Measurements from ENCODE around the gene MRGPRG. TPM values are rescaled to one million over a fixed set of nuclear protein-coding genes. Genes with fewer than 3 reads are reported as not detected.

The MRGPRG gene
- total RNA-seq, 1 experiment from 2014 or later: not detected

DNA sequence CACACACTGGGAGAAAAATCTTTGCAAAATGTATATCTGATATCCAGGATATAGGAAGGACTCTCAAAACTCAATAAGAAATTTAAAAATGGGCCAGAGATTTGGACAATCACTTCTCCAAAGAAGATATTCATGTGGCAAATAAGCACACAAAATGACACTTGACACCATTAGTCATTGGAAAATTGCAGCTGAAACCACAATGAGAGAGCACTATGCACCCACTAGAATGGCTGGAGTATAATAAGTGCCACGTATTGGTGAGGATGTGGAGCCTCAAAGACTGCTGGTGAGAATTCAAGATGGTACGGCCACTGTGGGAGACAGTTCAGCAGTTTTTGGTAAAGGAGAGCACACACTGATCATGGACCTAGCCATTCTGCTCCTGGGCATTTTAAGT lies 40.7 kb downstream of the MRGPRG start:
- DNase-seq (ENCODE audit: low read depth, low spot score): no peak
- H3K79me2 ChIP-seq (ENCODE audit: insufficient read depth, low read length): no peaks in the 10 kb centered on the region
- intact Hi-C loops (cut with micrococcal nuclease): no loop called here
- ATAC-seq: no peak
- H3K36me3 ChIP-seq (ENCODE audit: control insufficient read depth in 1 of 2, insufficient read depth in 2 of 2, low read length in 2 of 2): no peaks in the 10 kb centered on the region
- peaks cover 0 to 9% of the 10 kb centered on the region in 2 experiments; a peak in 1 of 4 replicates for H3K9me3 ChIP-seq (ENCODE audit: control insufficient read depth in 1 of 2, insufficient read depth in 1 of 2, low read depth in 1 of 2, low read length in 2 of 2)
- RAD21 ChIA-PET (ENCODE audit: low non-redundant PET in 1 of 2, low total read pairs in 2 of 2, uncharacterized antibody in 2 of 2, unreplicated experiment in 2 of 2): no interaction called here
- H3K4me3 ChIP-seq (replicated peaks in 1 of 2; ENCODE audit: low read depth in 1 of 2, low read length in 2 of 2): no peak overlapping the region
- H3K4me1 ChIP-seq (ENCODE audit: control insufficient read depth in 1 of 2, insufficient read depth in 2 of 2, low read length in 2 of 2): no peaks in the 10 kb centered on the region
- CTCF ChIA-PET: no interaction called here
- no peaks in the 10 kb centered on the region for H4K20me1 ChIP-seq (ENCODE audit: insufficient read depth)
- H3K9ac ChIP-seq (ENCODE audit: low read length): no peak overlapping the region
- no peaks in the 10 kb centered on the region for H3K27me3 ChIP-seq (ENCODE audit: insufficient read depth, low read length)
- POLR2A ChIA-PET: no interaction called here
- no TSS peak for BruUV-seq (replicated peaks)
- no peak overlapping the region for H3K27ac ChIP-seq (ENCODE audit: low read depth, low read length)
- no peak for TF ChIP-seq POLR2A (IDR thresholded peaks at IDR 0.05; ENCODE audit: borderline replicate concordance, extremely low read depth, insufficient read depth, insufficient read length)
- TF ChIP-seq SRF (IDR thresholded peaks at IDR 0.05; ENCODE audit: low read depth): no peak
- TF ChIP-seq, protein P1, sequence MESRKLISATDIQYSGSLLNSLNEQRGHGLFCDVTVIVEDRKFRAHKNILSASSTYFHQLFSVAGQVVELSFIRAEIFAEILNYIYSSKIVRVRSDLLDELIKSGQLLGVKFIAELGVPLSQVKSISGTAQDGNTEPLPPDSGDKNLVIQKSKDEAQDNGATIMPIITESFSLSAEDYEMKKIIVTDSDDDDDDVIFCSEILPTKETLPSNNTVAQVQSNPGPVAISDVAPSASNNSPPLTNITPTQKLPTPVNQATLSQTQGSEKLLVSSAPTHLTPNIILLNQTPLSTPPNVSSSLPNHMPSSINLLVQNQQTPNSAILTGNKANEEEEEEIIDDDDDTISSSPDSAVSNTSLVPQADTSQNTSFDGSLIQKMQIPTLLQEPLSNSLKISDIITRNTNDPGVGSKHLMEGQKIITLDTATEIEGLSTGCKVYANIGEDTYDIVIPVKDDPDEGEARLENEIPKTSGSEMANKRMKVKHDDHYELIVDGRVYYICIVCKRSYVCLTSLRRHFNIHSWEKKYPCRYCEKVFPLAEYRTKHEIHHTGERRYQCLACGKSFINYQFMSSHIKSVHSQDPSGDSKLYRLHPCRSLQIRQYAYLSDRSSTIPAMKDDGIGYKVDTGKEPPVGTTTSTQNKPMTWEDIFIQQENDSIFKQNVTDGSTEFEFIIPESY (IDR thresholded peaks at IDR 0.05; ENCODE audit: extremely low read depth, insufficient replicate concordance, low read length): no peak
- H3K4me2 ChIP-seq (ENCODE audit: low read length): no peak overlapping the region
- no peaks in the 10 kb centered on the region for H3K9me2 ChIP-seq (ENCODE audit: insufficient read depth)
- no peak overlapping the region for H2AFZ ChIP-seq (ENCODE audit: low read depth, low read length, poor library complexity, severe bottlenecking)

- Histone ChIP-seq H3K9ac (ENCODE audit: low read length) (no peak overlapping the region), H3K4me3 (replicated peaks in 1 of 2; ENCODE audit: low read depth in 1 of 2, low read length in 2 of 2) (no peak overlapping the region), H2AFZ (ENCODE audit: low read depth, low read length, poor library complexity, severe bottlenecking) (no peak overlapping the region), H3K27ac (ENCODE audit: low read depth, low read length) (no peak overlapping the region), H4K20me1 (ENCODE audit: insufficient read depth) (no peaks in the 10 kb centered on the region), H3K4me1 (ENCODE audit: control insufficient read depth in 1 of 2, insufficient read depth in 2 of 2, low read length in 2 of 2) (no peaks in the 10 kb centered on the region), H3K79me2 (ENCODE audit: insufficient read depth, low read length) (no peaks in the 10 kb centered on the region), H3K9me2 (ENCODE audit: insufficient read depth) (no peaks in the 10 kb centered on the region), H3K27me3 (ENCODE audit: insufficient read depth, low read length) (no peaks in the 10 kb centered on the region), H3K36me3 (ENCODE audit: control insufficient read depth in 1 of 2, insufficient read depth in 2 of 2, low read length in 2 of 2) (no peaks in the 10 kb centered on the region), H3K9me3 (ENCODE audit: control insufficient read depth in 1 of 2, insufficient read depth in 1 of 2, low read depth in 1 of 2, low read length in 2 of 2) (peaks cover 0 to 9% of the 10 kb centered on the region in 2 experiments; a peak in 1 of 4 replicates), H3K4me2 (ENCODE audit: low read length) (no peak overlapping the region)
- ChIA-PET POLR2A (interaction anchor here (0.5 kb wide), 1 partner anchor 28 kb away, joined by 3 read pairs; no protein-coding TSS in a partner anchor), CTCF (no interaction called here), RAD21 (ENCODE audit: low non-redundant PET in 1 of 2, low total read pairs in 2 of 2, uncharacterized antibody in 2 of 2, unreplicated experiment in 2 of 2) (no interaction called here)
- intact Hi-C loops (cut with micrococcal nuclease): no loop called here
- no TSS peak for BruUV-seq (replicated peaks)
- TF ChIP-seq POLR2AphosphoS5 (IDR thresholded peaks at IDR 0.05; ENCODE audit: low read depth, low read length) (no peak), SP1 (IDR thresholded peaks at IDR 0.05; ENCODE audit: low read depth) (no peak), CEBPB (IDR thresholded peaks at IDR 0.05; ENCODE audit: low read depth) (no peak), SRF (IDR thresholded peaks at IDR 0.05; ENCODE audit: low read depth) (no peak), JUND (IDR thresholded peaks at IDR 0.05) (no peak)
- TF ChIP-seq, protein P2, sequence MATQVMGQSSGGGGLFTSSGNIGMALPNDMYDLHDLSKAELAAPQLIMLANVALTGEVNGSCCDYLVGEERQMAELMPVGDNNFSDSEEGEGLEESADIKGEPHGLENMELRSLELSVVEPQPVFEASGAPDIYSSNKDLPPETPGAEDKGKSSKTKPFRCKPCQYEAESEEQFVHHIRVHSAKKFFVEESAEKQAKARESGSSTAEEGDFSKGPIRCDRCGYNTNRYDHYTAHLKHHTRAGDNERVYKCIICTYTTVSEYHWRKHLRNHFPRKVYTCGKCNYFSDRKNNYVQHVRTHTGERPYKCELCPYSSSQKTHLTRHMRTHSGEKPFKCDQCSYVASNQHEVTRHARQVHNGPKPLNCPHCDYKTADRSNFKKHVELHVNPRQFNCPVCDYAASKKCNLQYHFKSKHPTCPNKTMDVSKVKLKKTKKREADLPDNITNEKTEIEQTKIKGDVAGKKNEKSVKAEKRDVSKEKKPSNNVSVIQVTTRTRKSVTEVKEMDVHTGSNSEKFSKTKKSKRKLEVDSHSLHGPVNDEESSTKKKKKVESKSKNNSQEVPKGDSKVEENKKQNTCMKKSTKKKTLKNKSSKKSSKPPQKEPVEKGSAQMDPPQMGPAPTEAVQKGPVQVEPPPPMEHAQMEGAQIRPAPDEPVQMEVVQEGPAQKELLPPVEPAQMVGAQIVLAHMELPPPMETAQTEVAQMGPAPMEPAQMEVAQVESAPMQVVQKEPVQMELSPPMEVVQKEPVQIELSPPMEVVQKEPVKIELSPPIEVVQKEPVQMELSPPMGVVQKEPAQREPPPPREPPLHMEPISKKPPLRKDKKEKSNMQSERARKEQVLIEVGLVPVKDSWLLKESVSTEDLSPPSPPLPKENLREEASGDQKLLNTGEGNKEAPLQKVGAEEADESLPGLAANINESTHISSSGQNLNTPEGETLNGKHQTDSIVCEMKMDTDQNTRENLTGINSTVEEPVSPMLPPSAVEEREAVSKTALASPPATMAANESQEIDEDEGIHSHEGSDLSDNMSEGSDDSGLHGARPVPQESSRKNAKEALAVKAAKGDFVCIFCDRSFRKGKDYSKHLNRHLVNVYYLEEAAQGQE (IDR thresholded peaks at IDR 0.05; ENCODE audit: low read depth): no peak
- no peak for DNase-seq (ENCODE audit: low read depth, low spot score)
- no peak for ATAC-seq
Observed at GRCh38 chr11:3176487-3176886, 42.1 kb downstream of the MRGPRG start.

Data from HCT116 (cell line).